Activated T-cell treated with anti-CD3 and anti-CD28 coated beads for 4 hours (primary cell): ENCODE data around the gene CEP250.
"Not testable (repeated sequence)": the region's sequence is repeated elsewhere in the genome, so short reads cannot be mapped to it uniquely, and the experiment has no call there.

ENCODE experiments used
- DNase-seq: peaks from one replicate; pipeline ENCODE4 v3.0.0-alpha.2; 2020

CEP250 gene

GRCh38 chr20:35453647-35454046, 1.8 kb upstream of the CEP250 start:
- DNase-seq: no peak

DNA sequence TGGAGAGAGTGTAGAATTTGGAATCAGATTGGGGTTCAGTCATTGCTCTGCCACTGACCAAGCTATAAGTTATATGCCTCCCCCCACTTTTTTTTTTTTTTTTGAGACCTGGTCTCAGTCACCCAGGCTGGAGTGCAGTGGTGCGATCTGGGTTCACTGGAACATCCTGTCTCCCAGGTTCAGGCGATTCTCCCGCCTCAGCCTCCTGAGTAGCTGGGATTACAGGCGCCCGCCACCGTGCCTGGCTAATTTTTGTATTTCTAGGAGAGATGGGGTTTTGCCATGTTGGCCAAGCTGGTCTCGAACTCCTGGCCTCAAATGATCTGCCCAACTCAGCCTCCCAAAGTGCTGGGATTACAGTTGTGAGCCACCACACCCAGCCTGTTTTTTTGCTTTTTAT, 1.3 kb downstream of the CEP250 start:
- not testable (repeated sequence) for DNase-seq

- not testable (repeated sequence) for DNase-seq
Observed at GRCh38 chr20:35457539-35457938, 2.1 kb downstream of the CEP250 start.

GRCh38 chr20:35458388-35458787, 3.0 kb downstream of the CEP250 start:
- no peak for DNase-seq

GRCh38 chr20:35461620-35462019, 6.2 kb downstream of the CEP250 start:
- no peak for DNase-seq

DNA sequence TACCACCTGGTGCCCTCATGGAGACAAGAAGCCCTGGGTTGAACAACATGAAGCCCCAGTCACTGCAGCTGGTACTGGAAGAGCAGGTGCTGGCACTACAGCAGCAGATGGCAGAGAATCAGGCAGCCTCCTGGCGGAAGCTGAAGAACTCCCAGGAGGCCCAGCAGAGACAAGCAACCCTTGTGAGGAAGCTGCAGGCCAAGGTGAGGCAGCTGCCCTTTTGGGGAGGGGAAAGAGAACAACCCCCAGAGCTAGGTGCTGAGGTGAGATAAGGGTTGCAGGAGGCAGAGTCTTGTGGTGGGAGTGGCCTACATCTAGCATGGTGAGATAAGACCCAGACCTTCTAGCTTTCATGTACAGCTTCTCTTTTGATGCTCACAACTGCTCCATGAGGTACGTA, 7.0 kb downstream of the CEP250 start:
- DNase-seq: no peak

DNA sequence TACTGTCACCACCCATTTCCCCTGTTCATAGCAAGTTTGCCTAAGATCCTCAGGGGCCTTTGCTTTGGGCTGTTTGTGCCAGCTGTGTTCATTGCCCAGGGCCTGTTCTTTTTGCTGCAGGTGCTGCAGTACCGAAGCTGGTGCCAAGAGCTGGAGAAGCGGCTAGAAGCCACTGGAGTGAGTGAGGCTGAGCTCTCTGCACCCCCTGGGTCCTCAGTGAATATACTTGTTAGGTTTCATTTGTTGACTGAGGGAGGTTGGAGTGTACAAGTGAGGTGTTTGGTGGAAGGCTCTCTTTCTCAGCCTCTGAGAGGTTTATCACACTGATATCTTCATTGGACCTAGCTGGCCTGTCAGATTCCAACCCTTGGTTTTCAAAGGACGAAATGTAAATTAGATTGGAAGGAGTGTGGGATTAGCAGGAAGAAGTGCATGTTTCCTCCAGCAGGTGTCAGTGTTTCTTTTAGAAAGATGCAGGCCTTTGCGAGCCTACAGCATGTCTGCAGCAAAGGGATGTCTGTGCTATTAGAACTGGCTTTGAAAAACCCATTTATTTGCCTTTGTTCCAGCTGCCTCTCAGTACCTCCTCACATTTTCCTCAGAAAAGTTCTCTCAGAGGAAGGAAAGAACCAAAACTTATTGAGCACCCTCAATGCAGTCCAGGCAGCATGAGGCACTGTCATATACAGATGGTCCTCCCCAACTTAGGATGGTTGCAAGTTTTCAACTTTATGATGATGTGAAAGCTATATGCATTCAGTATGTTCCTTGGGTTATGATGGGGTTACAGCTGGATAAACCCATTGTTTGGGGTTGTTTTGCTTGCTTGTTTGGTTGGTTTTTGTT, 8.3 kb downstream of the CEP250 start:
- DNase-seq: peak; percentile 48

DNA sequence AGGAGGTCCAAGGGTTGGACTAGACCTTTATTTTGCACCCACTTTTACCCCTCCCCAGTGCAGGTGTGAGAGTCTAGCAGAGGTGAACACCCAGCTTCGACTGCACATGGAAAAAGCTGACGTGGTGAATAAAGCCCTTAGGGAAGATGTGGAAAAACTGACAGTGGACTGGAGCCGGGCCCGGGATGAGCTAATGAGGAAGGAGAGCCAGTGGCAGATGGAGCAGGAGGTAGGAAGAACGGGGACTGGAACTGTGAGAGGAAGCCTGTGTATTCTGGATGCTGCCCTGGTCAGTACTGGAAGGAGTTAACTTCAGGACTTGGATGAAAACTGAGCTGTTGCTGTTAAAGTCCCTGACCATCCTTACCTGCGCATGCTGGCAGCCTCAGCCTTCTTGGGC, 10.6 kb downstream of the CEP250 start:
- DNase-seq: no peak

DNA sequence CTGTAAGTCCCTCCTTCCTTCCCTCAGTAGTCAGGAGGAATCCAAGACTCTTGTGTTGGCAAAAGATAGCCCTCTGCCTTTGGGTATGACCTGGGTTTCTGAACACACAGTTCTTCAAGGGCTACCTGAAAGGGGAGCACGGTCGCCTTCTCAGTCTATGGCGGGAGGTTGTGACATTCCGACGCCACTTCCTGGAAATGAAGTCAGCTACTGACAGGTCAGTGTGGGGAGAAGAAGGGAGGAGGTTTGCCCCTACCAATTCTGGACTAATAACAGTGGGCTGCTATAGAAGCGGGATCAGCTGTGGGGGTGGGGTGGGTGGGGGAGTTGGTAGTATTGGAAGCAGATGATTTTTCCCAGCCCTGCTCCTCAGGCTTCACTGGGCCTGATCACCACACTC, 11.5 kb downstream of the CEP250 start:
- DNase-seq: no peak

GRCh38 chr20:35467339-35468224, 12.2 kb downstream of the CEP250 start:
- no peak for DNase-seq

DNA sequence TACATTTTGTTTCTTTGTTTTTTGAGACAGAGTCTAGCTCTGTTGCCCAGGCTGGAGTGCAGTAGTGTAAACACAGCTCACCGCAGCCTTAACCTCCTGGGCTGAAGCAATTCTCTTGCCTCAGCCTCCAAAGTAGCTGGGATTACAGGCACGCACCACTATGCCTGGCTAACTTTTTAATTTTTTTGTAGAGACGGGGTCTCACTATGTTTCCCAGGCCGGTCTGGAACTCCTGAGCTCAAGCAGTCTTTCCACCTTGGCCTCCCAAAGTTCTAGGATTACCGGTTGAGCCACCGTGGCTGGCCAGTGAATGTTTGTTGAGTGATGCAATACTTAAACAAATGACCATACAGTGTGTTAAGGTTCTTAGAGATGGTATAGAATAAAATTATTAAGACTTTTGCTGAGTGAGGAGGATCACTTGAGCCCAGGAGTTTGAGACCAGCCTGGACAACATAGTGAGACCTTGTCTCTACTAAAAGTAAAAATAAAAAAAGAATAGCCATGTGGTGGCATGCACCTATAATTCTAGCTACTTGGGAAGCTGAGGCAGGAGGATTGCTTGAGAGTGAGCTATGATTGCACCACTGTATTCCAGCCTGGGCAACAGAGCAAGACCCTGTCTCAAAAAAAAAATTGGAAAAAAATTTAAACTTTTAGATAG, 13.4 kb downstream of the CEP250 start:
- DNase-seq: no peak

DNA sequence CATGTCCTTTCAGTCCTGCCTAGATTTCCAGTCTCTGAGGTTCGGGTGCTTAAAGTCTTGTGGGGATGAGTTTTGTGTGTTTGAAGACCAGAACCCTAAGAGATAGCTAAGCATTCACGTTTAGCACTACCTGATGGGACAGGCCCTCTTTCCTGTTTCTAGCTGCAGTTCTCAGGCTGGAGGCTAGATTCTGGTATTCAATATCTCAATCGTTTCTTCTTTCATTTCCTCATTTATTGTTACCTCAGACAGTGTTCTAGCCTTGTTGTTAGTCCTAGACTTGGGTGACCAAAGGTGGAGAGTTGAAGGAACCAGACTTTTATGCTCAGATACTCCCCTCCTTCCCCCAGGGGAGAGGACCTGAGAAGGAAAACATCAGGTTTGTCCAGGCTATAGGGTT, 16.8 kb downstream of the CEP250 start:
- DNase-seq: no peak

DNA sequence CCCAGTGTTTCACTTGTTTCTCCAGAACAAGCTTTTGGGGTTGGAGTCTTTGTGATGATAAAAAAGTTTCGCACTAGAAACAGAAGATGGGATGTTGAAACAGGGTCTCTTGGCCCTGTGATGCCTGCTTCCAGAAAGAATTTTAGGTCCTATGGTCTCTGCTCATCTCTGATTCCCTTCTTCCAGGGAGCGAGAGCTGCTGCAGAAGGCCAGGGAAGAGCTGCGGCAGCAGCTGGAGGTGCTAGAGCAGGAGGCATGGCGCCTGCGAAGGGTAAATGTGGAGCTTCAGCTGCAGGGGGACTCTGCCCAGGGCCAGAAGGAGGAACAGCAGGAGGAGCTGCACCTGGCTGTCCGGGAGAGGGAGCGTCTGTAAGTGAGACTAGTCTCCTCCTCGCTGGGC, 18.3 kb downstream of the CEP250 start:
- no peak for DNase-seq

DNA sequence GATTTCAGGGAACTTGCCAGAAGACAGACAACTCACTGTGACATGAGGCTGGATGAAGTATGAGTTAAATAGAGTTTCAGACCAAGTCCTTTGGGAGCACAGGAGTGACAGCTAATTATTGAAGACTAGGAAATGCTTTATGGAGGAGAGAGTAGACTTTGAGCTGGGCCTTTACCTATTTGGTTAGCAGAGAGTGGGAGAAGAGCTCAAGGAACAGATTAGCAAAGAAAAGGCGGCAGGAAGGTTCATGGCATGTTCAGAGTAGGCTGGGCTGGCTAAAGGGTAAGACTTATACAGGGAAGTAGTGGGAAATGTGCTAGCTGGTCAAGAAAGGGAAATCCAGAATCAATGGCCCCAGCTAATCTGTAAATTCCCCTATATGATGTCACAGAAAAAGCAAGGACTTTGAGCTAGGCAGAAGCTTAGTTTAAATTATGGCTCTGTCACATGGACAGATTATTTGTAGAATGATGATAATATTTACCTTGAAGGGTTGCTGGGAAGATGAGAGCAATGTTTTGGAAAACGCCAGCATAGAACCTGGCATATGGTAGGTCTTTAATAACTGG, 19.0 kb downstream of the CEP250 start:
- no peak for DNase-seq

DNA sequence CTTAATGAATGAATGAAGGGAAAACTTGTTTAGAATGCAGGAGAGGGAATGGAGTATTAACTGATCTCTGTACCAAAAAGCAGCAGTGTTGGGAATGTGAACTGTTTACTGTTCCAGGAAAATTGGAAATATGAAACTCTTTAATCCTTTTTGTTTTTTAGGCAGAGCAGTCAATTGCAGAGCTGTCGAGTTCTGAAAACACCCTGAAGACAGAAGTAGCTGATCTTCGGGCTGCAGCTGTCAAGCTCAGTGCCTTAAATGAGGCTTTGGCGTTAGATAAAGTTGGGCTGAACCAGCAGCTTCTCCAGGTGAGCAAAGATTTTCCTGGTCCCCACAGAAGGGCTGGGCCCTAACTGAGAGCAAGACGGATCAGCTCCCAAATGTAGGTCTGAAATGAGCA, 20.9 kb downstream of the CEP250 start:
- DNase-seq: no peak

GRCh38 chr20:35478804-35479472, 23.5 kb downstream of the CEP250 start:
- no peak for DNase-seq

DNA sequence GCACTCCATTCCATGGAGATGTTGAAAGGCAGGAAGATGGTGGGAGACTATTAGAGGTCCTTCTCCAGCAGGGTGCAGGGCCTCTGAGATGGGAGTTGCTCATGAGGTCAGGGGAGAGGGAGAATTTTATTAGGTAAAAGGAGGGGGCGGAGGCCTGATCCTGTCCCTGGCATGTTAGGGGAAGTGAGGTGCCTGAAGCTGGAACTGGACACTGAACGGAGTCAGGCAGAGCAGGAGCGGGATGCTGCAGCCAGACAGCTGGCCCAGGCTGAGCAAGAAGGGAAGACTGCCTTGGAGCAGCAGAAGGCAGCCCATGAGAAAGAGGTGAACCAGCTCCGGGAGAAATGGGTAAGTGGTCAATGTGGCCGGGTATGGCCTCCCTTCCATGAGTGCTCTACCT, 24.4 kb downstream of the CEP250 start:
- no peak for DNase-seq

DNA sequence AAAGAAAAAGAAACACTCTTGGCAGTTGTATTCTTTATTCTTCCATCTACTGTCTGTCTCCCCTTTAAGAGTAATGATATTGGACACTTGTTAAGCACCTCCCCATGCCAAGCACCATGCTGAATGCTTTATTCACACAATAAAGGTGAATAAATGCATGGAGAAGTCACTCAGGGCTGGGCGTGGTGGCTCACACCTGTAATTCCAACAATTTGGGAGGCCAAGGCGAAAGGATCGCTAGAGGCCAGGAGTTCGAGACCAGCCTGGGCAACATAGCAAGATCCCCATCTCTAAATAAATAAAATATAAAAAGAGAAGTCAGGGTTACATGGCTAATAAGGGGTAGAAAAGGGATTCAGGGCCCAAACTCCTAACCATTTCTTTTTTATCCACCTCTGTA, 32.1 kb downstream of the CEP250 start:
- DNase-seq: no peak

GRCh38 chr20:35489717-35490116, 34.3 kb downstream of the CEP250 start:
- no peak for DNase-seq

- peak; percentile 48 for DNase-seq
Observed at GRCh38 chr20:35490736-35491181, 35.4 kb downstream of the CEP250 start.

DNA sequence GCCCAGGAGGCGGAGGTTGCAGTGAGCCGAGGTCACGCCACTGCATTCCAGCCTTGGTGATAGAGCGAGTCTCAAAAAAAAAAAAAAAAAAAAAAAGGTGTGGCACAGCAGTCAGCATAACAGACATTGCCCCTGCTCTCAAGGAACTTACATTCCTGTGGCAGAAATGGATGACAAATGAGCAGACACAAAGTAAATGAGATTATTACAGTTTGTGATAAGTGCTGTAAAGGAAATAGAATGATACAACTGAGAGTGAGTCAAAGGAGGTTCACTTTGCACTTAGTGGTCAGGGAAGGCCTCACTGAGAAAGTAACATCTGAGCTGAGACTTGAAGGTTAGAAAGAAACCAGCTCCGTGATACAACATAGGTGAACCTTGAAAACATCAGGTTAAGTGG, 36.4 kb downstream of the CEP250 start:
- DNase-seq: no peak

DNA sequence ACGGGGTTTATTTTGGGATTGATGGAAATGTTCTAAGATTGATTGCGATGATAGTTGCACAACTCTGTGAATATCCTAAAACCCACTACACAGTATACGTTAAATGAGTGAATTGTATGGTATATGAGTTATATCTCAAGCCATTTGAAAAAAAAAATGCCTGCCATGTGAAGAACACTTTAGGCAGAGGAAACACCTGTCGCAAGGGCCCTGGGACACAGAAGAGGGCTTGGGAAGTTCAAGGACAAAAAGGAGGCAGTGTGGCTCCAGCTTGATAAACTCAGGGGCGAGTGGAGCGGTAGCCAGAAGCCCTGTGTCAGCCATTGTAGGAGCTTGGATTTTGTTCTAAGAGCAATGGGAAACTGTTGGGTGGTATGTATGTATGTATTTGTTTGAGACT, 37.0 kb downstream of the CEP250 start:
- DNase-seq: no peak

- no peak for DNase-seq
Observed at GRCh38 chr20:35496481-35496880, 41.1 kb downstream of the CEP250 start.
